COLO668 (cell line): Measurements from ENCODE around the gene KRT36.

ENCODE experiments used
- DNase-seq: peaks from one replicate; lab custom pipeline; 2025; ENCODE audit not compliant: unreplicated experiment; lab: John Stamatoyannopoulos, UW

Gene KRT36

DNA sequence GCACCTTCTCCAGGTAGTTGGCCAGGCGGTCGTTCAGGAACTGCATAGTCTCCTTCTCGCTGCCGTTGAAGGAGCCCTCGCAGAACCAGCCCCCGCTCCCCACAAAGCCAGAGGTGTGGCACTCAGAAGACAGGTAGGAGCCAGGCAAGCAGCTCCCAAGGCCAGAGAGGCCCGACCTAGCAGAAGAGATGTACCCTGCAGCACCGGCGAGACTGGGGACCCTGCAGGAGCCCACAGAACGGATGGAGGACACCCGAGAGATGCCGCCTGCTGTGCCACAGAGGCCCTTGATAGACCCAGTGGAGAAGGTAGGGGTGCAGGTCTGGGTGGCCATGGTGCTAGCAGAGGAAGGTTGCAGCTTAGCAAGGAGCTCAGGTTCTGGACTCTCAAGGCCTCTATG, at the start of gene KRT36:
Gene KRT36, minus strand, starts transcription at position 380 of the 400 bp plus-strand sequence. Its CDS starts 46 bp downstream, at position 334.
- no peak for DNase-seq

DNA sequence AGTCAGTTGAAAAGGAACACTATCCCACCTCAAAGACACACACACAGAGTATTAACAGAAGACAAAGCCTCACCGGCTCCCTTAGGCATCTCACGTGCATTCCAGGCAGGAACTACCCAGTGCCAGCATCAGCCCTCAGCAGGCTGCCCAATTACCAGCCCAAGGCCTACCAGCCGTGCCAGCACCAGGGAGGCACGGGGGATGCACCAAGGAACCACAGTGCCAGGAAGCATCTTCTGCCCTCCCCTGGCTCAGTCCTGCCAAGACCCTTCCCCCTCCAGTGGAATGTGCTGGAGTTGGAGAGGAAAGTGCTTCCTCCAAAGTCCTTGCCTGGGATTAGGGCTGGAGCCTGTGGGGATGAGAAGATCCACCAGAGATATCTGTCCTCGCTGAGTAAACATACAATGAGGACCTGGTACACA, 49.4 kb upstream of the KRT36 start:
- peak; percentile 30 for DNase-seq

DNA sequence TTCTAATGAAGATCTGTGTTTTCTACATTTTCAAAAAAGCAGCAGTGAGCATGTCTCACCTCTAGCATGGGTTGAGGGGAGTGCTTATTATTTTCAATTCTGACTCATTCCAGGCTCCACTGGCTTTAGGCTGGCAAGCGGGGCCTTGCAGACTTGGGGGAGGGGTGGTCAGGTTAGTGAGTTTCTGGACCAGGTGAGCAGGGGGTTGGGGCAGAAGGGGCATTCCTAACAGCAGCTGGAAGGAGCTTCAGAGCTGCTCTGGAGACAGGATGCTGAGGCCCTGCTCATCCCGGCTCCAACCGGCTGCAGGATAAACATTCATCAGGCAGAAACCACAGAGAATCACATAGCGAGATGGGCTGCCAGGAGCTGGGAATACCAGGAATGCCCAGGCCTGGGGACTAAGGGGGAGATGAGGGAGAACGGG, 48.9 kb upstream of the KRT36 start:
- peak; percentile 58 for DNase-seq

DNA sequence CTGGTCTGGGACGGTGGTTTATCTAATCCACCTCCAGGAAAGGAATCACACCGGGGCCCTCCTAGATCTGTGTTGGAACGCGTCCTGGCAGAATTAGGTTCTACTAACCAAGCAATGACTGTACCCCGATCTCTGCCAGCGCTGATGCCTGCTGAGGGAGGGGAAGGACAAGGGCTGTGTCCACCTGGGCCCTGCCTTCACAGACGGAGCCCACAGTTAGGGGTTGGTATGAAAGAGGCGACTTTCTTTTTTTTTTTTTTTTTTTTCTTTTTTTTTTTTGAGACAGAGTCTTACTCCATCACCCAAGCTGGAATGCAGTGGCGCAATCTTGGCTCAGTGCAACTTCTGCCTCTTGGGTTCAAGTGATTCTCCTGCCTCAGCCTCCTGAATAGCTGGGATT, 48.3 kb upstream of the KRT36 start:
- no peak for DNase-seq

DNA sequence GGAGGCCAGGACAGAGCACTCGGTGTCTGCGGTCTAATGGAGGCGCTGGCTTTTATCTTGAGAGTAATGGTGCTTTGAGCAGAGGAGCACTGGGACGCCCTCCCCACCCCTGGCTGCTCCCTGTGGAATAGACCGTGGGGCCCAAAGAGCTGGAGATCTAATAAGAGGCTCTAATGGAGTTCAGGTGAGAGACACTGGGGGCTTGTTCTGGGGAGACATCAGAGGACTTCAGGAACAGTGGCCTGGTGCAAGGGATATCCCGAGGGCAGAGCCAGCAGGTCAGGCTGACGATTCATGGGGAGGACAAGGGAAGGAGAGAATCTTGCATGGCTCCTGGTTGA, 47.9 kb upstream of the KRT36 start:
- no peak for DNase-seq

DNA sequence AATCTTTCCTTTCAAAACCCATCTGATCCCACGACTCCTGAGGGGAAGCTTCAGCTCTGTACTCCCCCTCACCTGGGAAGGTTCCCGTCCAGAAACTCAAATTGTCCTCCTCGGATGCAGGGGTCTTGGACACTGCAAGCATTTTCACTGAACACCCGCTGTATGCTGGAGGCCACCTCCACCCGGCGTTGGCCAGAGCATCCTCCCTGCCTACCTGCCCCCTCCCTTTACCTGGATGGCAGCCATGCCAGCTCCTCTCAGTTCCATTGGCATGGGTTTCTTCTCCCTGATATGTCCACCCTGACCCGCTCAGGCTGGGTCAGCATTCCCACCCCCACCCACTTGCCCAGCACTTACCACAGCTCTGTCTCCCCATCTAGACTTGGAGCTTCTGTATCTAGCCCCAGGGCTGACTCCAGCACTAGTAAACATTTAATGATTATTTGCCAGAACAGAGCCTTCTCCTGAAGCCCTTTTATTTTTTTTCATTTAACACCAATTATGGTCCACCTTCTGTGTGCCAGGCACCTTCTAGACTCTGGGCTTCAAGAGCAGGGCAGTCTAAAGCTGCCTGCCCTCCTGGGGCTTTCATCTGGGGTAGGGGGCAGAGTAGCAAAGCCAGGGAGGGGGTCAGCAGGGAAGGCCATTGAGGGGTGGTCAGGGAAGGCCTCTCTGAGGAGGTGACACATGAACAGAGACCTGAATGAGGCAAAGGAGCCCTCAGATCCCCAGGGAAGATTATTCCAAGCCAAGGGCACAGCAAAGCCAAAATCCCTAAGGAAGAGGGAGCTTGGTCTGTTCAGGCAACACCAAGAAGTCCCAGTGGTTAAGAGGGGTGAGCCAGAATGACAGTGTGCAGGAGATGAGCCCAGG, 47.3 kb upstream of the KRT36 start:
- DNase-seq, result no peak

DNA sequence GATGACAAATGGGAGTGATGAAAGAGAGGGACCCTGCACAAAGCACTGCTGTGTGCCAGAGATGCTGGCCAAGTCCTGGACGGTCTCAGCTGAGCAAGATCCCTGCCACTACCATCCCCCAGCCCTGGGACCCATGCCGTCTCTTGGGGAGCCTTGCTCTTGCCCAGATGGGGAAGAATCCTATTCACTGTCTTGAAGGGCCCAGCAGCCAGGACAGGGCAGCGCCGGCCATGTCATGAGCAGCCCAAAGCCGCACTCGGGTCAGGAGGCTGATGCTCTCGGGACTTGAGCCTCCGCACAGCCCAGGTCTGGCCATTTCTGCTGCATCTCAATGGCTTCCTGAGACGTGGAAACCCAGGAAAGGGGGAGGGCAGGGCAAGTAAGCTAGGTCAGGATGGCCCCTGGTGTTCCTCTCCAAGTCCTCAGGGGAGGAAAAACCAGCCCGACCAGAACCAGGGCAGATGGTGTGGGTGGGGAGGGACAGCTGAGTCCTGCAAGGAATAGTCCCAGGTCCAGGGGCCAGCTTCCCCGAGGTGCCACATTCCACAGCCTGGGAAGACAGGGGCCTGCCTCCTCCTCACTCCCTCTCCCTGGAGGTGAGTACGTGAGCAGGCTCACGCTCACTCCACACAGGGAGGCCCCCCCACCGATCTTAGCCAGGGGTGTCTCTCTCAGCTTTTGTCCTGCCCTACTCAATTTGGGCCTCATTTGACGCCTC, 46.2 kb upstream of the KRT36 start:
- peak; percentile 1 for DNase-seq

DNA sequence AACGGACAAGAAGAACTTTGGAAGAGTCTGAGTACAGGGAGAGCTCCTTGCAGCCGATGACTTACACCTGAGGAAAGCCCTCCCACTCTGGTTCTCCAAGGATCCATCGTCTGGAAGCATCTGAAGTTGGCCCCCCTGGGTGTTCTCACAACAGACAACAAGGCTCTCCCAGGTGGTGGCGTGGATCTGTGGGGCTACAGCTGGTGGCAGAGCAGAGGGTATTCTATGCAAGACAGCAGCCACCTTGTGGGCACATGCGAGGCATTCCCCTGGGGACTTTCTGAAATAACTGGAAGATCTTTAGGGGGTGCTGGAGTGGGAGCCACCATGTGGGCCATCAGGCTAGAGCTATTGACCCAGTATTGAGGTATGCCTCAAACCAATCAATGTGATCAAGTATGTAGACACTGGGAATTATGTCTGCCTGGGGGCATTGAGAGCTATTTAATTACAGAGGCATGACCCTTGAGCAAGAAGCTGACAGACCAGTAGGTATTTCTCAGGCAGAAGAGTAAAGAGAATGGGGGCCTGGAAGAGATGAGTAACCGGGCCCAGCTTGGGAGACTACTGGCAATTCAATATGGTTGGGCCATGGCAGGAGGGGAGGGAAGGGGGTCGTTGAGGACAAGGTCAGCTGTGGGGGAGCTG, 45.3 kb upstream of the KRT36 start:
- DNase-seq, result no peak

DNA sequence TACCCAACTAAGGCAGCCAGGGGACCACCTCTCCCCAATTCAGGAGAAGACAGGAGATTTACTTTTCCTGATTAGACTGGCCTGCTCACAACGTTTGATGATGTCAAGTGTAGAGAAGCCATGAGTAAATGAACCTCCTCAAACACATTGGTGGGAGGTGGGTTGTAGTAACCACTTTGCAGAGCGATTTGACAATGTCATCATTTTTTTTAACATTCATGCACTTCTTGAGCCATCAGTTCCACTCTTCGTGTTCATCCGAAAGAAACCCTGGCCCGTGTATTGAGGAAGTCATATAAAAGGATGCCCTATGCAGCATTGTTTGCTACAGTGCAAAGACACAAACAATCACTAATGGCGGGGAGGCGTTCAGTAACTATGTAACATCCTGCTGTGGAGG, 43.9 kb upstream of the KRT36 start:
- no peak for DNase-seq

DNA sequence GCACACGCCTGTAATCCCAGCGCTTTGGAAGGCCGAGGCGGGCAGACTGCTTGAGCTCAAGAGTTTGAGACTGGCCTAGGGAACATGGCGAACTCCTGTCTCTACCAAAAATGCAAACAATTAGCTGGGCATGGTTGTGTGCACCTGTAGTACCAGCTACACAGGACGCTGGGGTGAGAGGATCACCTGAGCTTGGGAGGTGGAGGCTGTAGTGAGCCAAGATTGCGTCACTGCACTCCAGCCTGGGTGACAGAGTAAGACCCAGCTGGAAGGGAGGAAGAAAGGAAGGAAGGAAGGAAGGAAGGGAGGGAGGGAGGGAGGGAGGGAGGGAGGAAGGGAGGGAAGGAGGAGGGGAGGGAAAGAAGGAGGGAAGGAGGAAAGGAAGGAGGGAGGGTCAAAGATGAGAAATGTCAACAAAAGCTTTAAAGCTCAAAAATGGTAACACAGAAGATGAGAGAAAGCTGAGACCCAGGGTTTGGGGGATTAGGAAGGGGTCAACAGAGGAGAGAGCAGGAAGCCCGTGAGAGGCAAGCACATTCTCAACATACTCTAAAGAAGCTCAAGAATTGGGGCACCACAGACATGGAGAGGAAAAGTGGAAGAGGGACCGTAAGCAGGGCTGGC, 43.3 kb upstream of the KRT36 start:
- no peak for DNase-seq

DNA sequence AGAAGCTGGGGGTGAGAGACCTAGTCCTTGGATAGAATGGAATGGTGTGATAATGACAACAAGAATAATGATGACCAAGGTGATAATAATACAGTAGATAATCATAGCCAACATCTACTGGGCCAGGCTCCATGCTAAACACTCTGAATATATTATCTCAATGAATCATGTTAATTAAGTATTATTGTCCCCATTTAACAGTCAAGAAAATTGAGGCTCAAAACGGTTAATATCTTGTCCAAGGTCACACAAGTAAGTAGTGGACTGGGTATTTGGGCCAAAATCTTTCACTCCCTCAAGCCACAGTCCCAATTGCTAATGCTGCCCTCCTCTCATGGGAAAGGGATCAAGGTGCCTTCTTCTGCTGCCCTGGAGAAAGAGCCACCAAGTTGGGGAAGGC, 42.3 kb upstream of the KRT36 start:
- no peak for DNase-seq

DNA sequence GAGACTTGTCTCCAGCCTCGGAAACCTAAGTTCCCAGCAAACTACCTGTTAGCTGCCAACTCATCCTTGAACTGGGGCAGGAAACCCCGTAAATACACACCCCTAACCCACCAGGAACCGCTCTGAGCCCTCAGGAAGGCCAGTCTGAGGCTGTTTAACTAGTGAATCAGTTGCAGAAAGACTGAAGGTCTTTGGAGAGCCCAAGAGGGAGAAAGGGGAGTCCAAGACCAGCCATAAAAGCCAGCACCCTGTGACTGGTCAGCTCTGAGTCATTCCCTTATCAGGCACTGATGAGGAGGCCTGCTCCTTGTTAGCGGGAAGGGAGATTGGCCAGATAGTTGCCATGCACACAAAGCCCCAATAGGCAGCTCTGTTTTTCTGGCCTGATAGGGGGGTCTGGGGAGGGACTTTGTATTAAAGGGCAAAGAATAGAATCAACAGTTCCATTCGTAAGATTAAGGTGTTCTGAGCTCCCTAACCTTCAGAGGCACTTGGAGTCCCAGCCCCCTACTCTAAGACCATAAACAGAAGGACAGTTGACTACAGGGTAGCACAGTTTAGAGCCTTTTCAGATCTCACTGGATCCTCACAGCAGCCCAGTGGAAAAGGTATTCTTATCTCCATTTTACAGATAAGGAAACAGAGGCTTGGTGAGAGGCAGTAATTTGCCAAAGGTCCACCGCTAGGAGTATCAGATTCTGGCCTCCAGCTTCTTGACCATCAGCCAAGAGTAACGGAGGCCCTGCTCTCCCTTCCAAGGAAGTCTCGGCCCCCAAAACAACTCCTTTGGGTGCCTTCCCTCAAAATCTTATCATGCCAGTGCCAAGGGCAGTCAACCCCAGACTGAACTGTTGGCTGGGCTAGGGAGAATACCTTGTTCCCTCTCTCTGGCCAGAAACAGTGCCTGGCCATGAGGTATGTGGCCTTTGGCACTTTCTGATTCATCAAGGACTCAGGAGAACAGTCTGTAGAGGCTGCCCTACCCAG, 40.6 kb upstream of the KRT36 start:
- DNase-seq, result no peak

DNA sequence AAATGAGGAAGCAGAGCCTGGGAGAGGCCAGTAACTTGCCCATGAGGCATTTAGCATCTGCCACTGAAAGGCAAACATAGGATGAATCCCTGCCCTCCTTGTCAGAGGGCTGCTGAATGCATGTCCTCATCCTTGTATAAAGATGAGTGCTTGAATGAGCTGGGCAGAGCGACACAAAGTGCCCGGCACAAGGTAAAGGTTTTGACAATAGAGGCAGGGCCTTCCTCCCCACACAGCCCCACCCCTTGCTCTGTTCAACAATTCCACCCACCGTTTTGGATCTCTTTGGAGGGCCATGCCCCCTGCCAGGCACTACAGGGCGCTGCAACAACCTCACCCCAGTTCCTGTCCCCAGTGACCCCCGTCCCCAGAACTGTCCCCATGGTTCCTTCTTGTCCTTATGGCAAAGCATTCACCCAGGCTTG, 39.8 kb upstream of the KRT36 start:
- DNase-seq, result peak; percentile 49

DNA sequence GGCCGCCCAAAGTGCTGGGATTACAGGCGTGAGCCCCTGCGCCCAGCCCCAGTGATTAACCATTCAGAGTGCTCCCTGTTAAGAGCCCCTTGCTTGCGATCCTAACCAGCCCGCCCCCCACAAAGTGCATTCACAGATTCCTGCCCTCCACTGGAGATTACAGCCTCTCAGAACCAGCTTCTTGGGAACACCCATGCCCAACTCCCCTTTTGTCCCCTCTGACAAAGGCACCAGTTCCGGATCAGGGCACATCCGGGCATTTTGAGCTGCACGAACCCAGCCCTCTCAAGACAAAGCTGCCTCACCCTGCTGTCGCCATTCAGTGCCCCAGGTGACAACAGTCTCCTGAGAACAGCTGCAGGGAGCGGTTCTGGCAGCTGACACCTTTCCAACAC, 39.2 kb upstream of the KRT36 start:
- DNase-seq, result peak; percentile 68

DNA sequence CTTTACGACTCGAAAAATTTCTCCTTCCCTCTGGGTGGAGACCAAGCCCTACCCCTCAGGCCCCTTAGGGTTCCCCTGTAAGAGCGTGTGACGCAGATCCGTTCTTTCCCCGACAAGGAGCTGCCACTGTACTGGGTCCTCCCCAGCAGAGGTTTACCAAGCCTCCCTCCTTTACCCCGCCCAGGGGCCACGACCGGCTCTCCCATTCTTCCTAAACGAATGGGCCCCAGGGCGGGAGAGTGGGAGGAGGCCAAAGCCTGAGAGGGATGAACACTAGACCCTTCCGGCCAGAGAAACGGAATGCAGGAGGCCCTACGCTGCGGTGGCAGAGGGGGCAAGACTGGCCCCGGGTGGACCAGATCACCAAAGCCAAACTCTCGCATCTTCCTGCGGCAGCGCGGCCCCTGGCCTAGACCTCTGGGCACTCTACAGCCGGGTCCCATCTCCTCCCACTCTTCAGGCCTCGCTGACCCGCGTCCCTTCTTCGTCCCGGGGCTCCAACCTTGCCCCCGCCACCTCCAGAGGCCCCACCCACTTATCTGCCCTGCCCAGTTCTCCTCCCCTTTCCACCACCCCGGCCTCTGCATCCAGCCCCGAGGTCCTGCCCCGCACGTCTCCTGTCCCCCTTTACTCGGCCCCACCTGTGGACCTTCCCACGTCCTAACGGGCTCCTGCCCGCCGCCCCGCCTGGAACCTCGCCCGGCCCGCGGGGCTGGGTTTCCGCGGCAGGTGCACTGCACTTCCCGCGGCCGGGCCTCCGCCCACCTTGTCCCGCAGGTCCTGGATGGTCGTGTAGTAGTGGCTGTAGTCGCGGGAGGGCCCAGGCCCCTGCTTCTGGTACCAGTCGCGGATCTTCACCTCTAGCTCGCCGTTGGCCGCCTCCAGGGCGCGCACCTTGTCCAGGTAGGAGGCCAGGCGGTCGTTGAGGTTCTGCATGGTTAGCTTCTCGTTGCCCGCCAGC, 37.6 kb upstream of the KRT36 start:
- DNase-seq, result peak; percentile 46

DNA sequence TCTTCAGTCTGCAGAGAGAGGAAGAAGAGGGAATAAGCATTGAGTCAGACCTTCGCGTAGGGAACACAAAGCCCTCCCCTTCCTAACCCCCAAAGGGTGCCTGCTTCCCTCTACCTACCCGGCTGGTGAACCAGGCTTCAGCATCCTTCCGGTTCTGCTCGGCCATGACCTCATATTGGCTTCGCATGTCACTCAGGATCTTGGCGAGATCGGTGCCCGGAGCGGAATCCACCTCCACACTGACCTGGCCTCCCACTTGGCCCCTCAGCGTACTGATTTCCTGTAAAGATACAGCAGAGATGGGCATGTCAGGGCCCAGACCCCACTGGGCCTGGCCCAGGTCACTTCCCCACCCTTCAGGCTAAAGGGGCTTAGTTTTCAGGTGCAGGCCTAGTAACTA, 34.6 kb upstream of the KRT36 start:
- DNase-seq, result no peak

DNA sequence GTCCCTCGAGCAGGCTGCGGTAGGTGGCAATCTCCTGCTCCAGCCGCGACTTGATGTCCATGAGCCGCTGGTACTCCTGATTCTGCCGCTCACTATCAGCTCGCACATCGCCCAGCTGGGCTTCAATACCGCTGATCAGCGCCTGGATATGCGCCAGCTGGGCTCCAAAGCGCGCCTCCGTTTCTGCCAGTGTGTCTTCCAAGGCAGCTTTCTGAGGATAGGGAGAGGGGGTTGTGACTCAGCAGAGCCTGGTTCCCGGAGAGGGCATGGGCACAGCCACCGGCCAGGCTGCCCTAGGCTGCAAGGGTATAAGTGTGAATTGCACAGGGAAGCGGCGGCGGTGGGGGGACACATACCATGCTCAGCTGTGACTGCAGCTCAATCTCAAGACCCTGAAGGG, 34.1 kb upstream of the KRT36 start:
- DNase-seq, result no peak

DNA sequence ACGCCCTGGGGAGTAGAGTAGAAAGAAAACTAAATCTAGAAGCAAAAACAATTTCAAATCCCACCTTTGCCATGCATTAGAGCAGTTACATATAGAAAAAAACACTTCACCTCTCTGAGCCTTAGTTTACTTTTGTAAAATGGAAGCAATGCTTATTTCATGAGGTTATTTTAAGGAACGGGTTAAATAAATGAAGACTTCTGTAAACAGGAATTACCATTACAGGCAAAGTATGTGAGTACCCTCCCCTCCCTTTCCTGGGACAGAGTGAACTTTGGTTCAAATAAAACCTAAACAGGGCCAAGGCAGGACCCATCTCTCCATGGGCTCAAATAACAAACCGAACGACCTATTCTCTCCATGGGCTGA, 33.5 kb upstream of the KRT36 start:
- no peak for DNase-seq
